B cell (primary cell): ENCODE results near the gene ZBP1. TPM values are rescaled to one million over a fixed set of nuclear protein-coding genes. Genes with fewer than 3 reads are reported as not detected.

Experiments
- ATAC-seq: fragments of 200-7000 bp; cut with Tn5 transposase; one replicate; pipeline ENCODE4 v1.10.0; 2021; ENCODE audit warnings: low read depth, mild to moderate bottlenecking, moderate number of reproducible peaks, moderate library complexity
- CTCF ChIA-PET: fragments of 350-600 bp; sonication (Branson Sonifier 250); formaldehyde crosslinking; loops from one replicate; lab custom pipeline; 2021; ENCODE audit warnings: antibody characterized with exemption, inconsistent platforms; lab: Charles Lee
- POLR2A ChIA-PET: fragments of 350-600 bp; sonication (Branson Sonifier 250); formaldehyde crosslinking; loops from one replicate; lab custom pipeline; 2021; ENCODE audit warnings: antibody characterized with exemption; lab: Charles Lee
- DNase-seq: peaks from one replicate; pipeline ENCODE4 v3.0.0; 2013
- H2AFZ ChIP-seq: 2 replicates; pipeline ENCODE4 v1.6.1; 2012; ENCODE audit warnings: mild to moderate bottlenecking, low read depth, low read length; ENCODE audit not compliant: insufficient read depth, poor library complexity, severe bottlenecking
- H3K27ac ChIP-seq, 2 donors: 1 replicate in 1 of 2; 2 replicates in 1 of 2; pipeline ENCODE4 v1.5.1; 2012 to 2013; ENCODE audit warnings: low read length in 2 of 2, mild to moderate bottlenecking in 2 of 2, moderate library complexity in 1 of 2
- H3K27me3 ChIP-seq, 4 experiments: fragments of 200-600 bp in 1 of 4; sonication (generic) in 1 of 4; replicated peaks in 1 of 4; 1 replicate in 2 of 4; 2 replicates in 2 of 4; pipeline versions ENCODE4 v1.6.1 to v1.7.0; 2013 to 2016; ENCODE audit warnings: low read length in 3 of 4, mild to moderate bottlenecking in 2 of 4, mixed read lengths in 1 of 4, moderate library complexity in 1 of 4; ENCODE audit not compliant: insufficient read depth in 4 of 4, control insufficient read depth in 3 of 4; ENCODE audit errors: control extremely low read depth in 1 of 4
- H3K36me3 ChIP-seq, 2 experiments: replicated peaks in 1 of 2; 1 replicate in 1 of 2; 2 replicates in 1 of 2; pipeline versions ENCODE4 v1.6.1 to v1.7.1; 2013; ENCODE audit warnings: low read length in 1 of 2; ENCODE audit not compliant: insufficient read depth in 2 of 2, control insufficient read depth in 1 of 2; ENCODE audit errors: control extremely low read depth in 1 of 2, extremely low read depth in 1 of 2
- H3K4me1 ChIP-seq, 2 donors: fragments of 200-600 bp in 1 of 2; sonication (generic) in 1 of 2; 1 replicate in 1 of 2; 2 replicates in 1 of 2; pipeline versions ENCODE4 v1.5.1 to v1.6.1; 2013 to 2017; ENCODE audit warnings: low read length in 2 of 2; ENCODE audit not compliant: control insufficient read depth in 2 of 2, insufficient read depth in 2 of 2
- H3K4me2 ChIP-seq: replicated peaks from 2 replicates; pipeline ENCODE3; 2012; ENCODE audit warnings: mild to moderate bottlenecking, low read depth, low read length; ENCODE audit not compliant: poor library complexity, severe bottlenecking
- H3K4me3 ChIP-seq, 5 experiments: fragments of 200-600 bp in 1 of 5; sonication (generic) in 1 of 5; 1 replicate in 3 of 5; 2 replicates in 2 of 5; pipeline versions ENCODE4 v1.5.1 to v1.7.0; 2011 to 2016; ENCODE audit warnings: low read length in 4 of 5, mild to moderate bottlenecking in 4 of 5, low read depth in 2 of 5, control low read depth in 1 of 5, moderate library complexity in 1 of 5; ENCODE audit not compliant: insufficient read depth in 1 of 5; ENCODE audit errors: control extremely low read depth in 1 of 5, extremely low read depth in 1 of 5
- H3K79me2 ChIP-seq: fragments of 200-600 bp; sonication (generic); one replicate; pipeline ENCODE4 v1.6.0; 2016; ENCODE audit warnings: low read length; ENCODE audit not compliant: control insufficient read depth, insufficient read depth
- H3K9ac ChIP-seq: fragments of 200-600 bp; sonication (generic); 2 replicates; pipeline ENCODE4 v1.6.1; 2017; ENCODE audit warnings: mild to moderate bottlenecking, low read length, moderate library complexity
- H3K9me3 ChIP-seq, 3 donors: one replicate each; pipeline versions ENCODE4 v1.6.1 to v1.7.1; 2013; ENCODE audit warnings: low read length in 2 of 3; ENCODE audit not compliant: control insufficient read depth in 2 of 3, insufficient read depth in 1 of 3; ENCODE audit errors: control extremely low read depth in 1 of 3
- H4K20me1 ChIP-seq: 2 replicates; pipeline ENCODE4 v1.6.0; 2012; ENCODE audit warnings: mild to moderate bottlenecking, low read length; ENCODE audit not compliant: insufficient read depth, control insufficient read depth, poor library complexity, severe bottlenecking
- H3K27ac Mint-ChIP-seq: one replicate; pipeline ENCODE4 v1.8.0; 2021; ENCODE audit warnings: mixed read lengths
- H3K27me3 Mint-ChIP-seq: one replicate; pipeline ENCODE4 v1.8.0; 2021; ENCODE audit warnings: mixed read lengths
- H3K4me1 Mint-ChIP-seq: one replicate; pipeline ENCODE4 v1.8.0; 2021; ENCODE audit warnings: mixed read lengths
- H3K4me3 Mint-ChIP-seq: one replicate; pipeline ENCODE4 v1.8.0; 2021; ENCODE audit warnings: mixed read lengths
- H3K9me3 Mint-ChIP-seq: one replicate; pipeline ENCODE4 v1.8.0; 2022; ENCODE audit warnings: mixed read lengths; ENCODE audit not compliant: insufficient read depth
- CTCF ChIP-seq: fragments of 200-600 bp; IDR thresholded peaks from one replicate; pipeline ENCODE4 v1.8.0; 2022; ENCODE audit warnings: antibody characterized with exemption, mild to moderate bottlenecking
- EZH2 ChIP-seq: IDR thresholded peaks from 2 replicates; pipeline ENCODE4 v1.6.1; 2012; ENCODE audit warnings: borderline replicate concordance, low read depth, mild to moderate bottlenecking, moderate library complexity, low read length; ENCODE audit not compliant: insufficient read depth, poor library complexity, severe bottlenecking
- WGBS: methylation state at CpG from one replicate; pipeline ENCODE4 v1.1.5; 2013; ENCODE audit warnings: missing lambda C conversion rate; ENCODE audit not compliant: insufficient coverage; 5-methylcytosine and 5-hydroxymethylcytosine counted together
- intact Hi-C: fragments of 100-400 bp; cut with micrococcal nuclease; formaldehyde crosslinking; loops from one replicate; pipeline ENCODE4 v1.10.0; 2022
- polyA plus RNA-seq: library from polyadenylated mRNA; depleted of rRNA; stranded (reverse); fragments of >200 nt; gene quantifications from 2 replicates; pipeline ENCODE4 v1.2.3, GENCODE V29; 2012
- total RNA-seq, 2 donors: library from RNA; stranded (reverse); fragments of 120-200 nt in 1 of 2; gene quantifications; 1 replicate in 1 of 2; 2 replicates in 1 of 2; pipeline versions ENCODE4 v1.2.3 to v1.2.4, GENCODE V29; 2013 to 2022

The ZBP1 gene
- total and polyA plus RNA-seq, 2 donors (not counting 1 experiment from before 2014, with no cell fraction given) = 29.9 to 69.2 TPM

- H3K4me2 ChIP-seq = no peak overlapping the region
- Mint-ChIP-seq H3K4me1 (peaks cover 15% of the 10 kb centered on the region), H3K27me3 (no peaks in the 10 kb centered on the region), H3K4me3 (no peak overlapping the region), H3K9me3 (no peaks in the 10 kb centered on the region), H3K27ac (no peak overlapping the region)
- 94% methylated on average over 18 of the region's 23 CpGs for WGBS
- CTCF ChIA-PET = interaction anchor here (0.7 to 7.0 kb wide), 4 partner anchors 29 to 53 kb away, joined by 3 to 100 read pairs (median 4); partner anchors contain the start of gene ZBP1
- intact Hi-C loops = loop anchor here (10.0 kb wide), 1 partner anchor 194 kb away; no protein-coding TSS in a partner anchor
- H3K79me2 ChIP-seq = peaks cover 8% of the 10 kb centered on the region
- H3K27me3 ChIP-seq = no peaks in the 10 kb centered on the region
- H3K4me1 ChIP-seq = peaks cover 4 to 5% of the 10 kb centered on the region in 2 donors
- no peak overlapping the region for H3K27ac ChIP-seq
- H3K4me3 ChIP-seq = no peak overlapping the region
- no peak for ATAC-seq
- peaks cover 42% of the 10 kb centered on the region for H4K20me1 ChIP-seq
- peaks cover 0 to 46% of the 10 kb centered on the region in 2 experiments for H3K36me3 ChIP-seq
- DNase-seq = no peak
- no peak overlapping the region for H3K9ac ChIP-seq
- no peak overlapping the region for H2AFZ ChIP-seq
- POLR2A ChIA-PET = no interaction called here
- TF ChIP-seq EZH2 = no peak
- no peak for TF ChIP-seq CTCF
- peaks cover 0 to 2% (median 0%) of the 10 kb centered on the region in 3 donors for H3K9me3 ChIP-seq
These were observed 30.7 kb upstream of the ZBP1 start for GRCh38 chr20:57650756-57651483.

GRCh38 chr20:57650266-57650665, 30.0 kb upstream of the ZBP1 start:
- 67% methylated on average over 3 of the region's 9 CpGs for WGBS
- ATAC-seq = no peak
- POLR2A ChIA-PET = no interaction called here
- no peak for TF ChIP-seq EZH2
- TF ChIP-seq CTCF = no peak
- CTCF ChIA-PET = interaction anchor here (1.3 to 7.0 kb wide), 2 partner anchors 29 to 53 kb away, joined by 3 to 100 read pairs; partner anchors contain the start of gene ZBP1
- peaks cover 0 to 43% of the 10 kb centered on the region in 2 experiments for H3K36me3 ChIP-seq
- DNase-seq = no peak
- peaks cover 0 to 6% (median 1%) of the 10 kb centered on the region in 3 donors for H3K9me3 ChIP-seq
- no peak overlapping the region for H3K4me3 ChIP-seq
- no peak overlapping the region for H3K9ac ChIP-seq
- Mint-ChIP-seq H3K4me3 (no peak overlapping the region), H3K27me3 (no peaks in the 10 kb centered on the region), H3K9me3 (no peaks in the 10 kb centered on the region), H3K4me1 (peaks cover 12% of the 10 kb centered on the region), H3K27ac (no peak overlapping the region)
- no peak overlapping the region for H2AFZ ChIP-seq
- intact Hi-C loops = loop anchor here (10.0 kb wide), 1 partner anchor 195 kb away; no protein-coding TSS in a partner anchor
- H3K4me1 ChIP-seq = peaks cover 4 to 5% of the 10 kb centered on the region in 2 donors
- H3K79me2 ChIP-seq = peaks cover 8% of the 10 kb centered on the region
- H3K4me2 ChIP-seq = no peak overlapping the region
- no peak overlapping the region for H3K27ac ChIP-seq
- H3K27me3 ChIP-seq = no peaks in the 10 kb centered on the region
- H4K20me1 ChIP-seq = peaks cover 35% of the 10 kb centered on the region
